LNCAP (cell line): ENCODE results near the gene SLC25A45.

Experiments used
- CTCF ChIP-seq: fragments of 450-650 bp; IDR thresholded peaks from 2 replicates; pipeline ENCODE4 v1.5.1; 2017; ENCODE audit warnings: mild to moderate bottlenecking

Gene SLC25A45

GRCh38 chr11:65381716-65382032 is 772 bp downstream of the SLC25A45 start:
- no peak for TF ChIP-seq CTCF

- TF ChIP-seq CTCF: no peak
Measured at GRCh38 chr11:65380460-65381119, 1.9 kb downstream of the SLC25A45 start.

GRCh38 chr11:65379698-65380459 is 2.6 kb downstream of the SLC25A45 start:
- TF ChIP-seq CTCF: no peak

- TF ChIP-seq CTCF: no peak
Measured at GRCh38 chr11:65378928-65379638, 3.4 kb downstream of the SLC25A45 start.

GRCh38 chr11:65378208-65378927 is 4.1 kb downstream of the SLC25A45 start:
- TF ChIP-seq CTCF: no peak

DNA sequence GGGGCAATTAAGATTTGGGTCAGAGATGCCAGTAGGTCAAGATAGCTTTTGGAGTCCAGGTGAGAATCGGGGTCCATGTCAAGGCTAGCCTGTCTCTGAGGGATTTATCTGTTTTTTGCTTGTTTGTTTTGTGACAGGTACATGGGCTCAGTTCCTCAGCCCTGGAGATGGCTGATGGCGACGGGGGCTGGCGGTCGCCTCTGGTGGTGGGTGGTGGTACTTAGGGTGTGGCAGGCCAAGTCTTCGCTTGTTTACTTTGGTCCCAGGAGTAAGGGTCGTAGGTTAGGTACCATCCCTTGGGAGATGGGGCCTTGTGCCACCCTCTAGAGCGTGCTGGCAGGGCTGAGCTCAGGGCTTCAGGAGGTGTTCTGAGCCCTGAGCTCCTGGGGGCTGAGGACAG is 4.7 kb downstream of the SLC25A45 start:
- no peak for TF ChIP-seq CTCF

GRCh38 chr11:65377036-65377435 is 5.4 kb downstream of the SLC25A45 start:
- no peak for TF ChIP-seq CTCF
